Measurements from ENCODE around the gene ENAH.
"Not testable (repeated sequence)": the region's sequence is repeated elsewhere in the genome, so short reads cannot be mapped to it uniquely, and the experiment has no call there.

The ENAH gene

DNA sequence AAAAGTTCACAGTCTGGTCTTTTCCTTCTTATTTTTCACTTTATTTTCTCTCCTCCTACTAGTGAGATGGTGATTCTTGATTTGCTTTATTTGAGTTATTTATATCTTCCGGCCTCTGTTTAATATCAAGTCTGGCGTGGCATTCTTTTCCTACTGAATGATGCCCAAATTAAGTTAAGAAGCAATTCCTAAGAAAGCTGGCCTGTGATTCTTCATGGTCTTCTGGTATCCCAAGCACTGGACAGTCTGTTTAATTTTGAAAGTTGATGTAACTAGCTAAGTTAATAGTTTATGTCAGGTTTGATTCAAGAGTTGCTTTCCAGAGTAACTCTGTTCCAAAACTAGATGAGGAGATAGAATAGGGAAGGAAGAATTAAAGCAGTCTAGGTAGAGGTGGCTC lies 9.2 kb upstream of the ENAH start:
- Mint-ChIP-seq H3K4me1 (no peaks in the 10 kb centered on the region), H3K4me3 (no peak overlapping the region), H3K27ac (no peak overlapping the region), H3K36me3 (no peaks in the 10 kb centered on the region), H3K27me3 (no peaks in the 10 kb centered on the region), H3K9me3 (no peaks in the 10 kb centered on the region)
- no peak for DNase-seq
- CTCF ChIA-PET, result interaction anchor here (0.7 to 0.9 kb wide), 2 partner anchors 24 to 107 kb away, joined by 3 read pairs; no protein-coding TSS in a partner anchor

DNA sequence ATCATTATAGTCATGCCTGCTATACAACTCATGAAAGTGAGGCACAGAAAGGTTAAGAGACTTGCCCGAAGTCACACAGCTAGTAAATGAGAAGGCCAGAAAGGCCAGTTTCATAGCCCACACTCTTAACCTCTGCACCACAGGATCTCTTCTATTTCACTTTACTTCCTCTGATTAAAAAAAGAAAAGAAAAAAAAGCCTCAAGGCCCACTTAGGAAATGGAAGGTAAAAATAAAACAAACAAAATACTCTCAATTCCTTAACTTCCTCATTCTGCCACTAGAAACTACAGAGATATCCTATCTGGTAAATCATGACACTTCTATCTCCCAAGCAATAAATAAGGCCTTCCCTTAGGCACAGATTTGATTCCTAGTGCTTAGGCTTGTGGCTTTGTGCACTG lies 7.6 kb upstream of the ENAH start:
- no peaks in the 10 kb centered on the region for H3K36me3 Mint-ChIP-seq
- no peak overlapping the region for H3K4me3 Mint-ChIP-seq
- H3K4me1 Mint-ChIP-seq, result no peaks in the 10 kb centered on the region
- no peak overlapping the region for H3K27ac Mint-ChIP-seq
- peaks cover 10% of the 10 kb centered on the region for H3K27me3 Mint-ChIP-seq
- DNase-seq, result no peak
- H3K9me3 Mint-ChIP-seq, result no peaks in the 10 kb centered on the region
- CTCF ChIA-PET, result no interaction called here

GRCh38 chr1:225658041-225658440 lies 5.1 kb upstream of the ENAH start:
- H3K27ac Mint-ChIP-seq, result no peak overlapping the region
- H3K9me3 Mint-ChIP-seq, result no peaks in the 10 kb centered on the region
- CTCF ChIA-PET, result no interaction called here
- no peak for DNase-seq
- H3K27me3 Mint-ChIP-seq, result peaks cover 34% of the 10 kb centered on the region
- no peak overlapping the region for H3K4me3 Mint-ChIP-seq
- H3K4me1 Mint-ChIP-seq, result peaks cover 8% of the 10 kb centered on the region
- peaks cover 1% of the 10 kb centered on the region for H3K36me3 Mint-ChIP-seq

- CTCF ChIA-PET, result no interaction called here
- Mint-ChIP-seq H3K27ac (no peak overlapping the region), H3K4me3 (no peak overlapping the region), H3K9me3 (no peaks in the 10 kb centered on the region), H3K4me1 (peaks cover 8% of the 10 kb centered on the region), H3K36me3 (peaks cover 1% of the 10 kb centered on the region), H3K27me3 (peaks cover 38% of the 10 kb centered on the region)
- no peak for DNase-seq
These were observed 4.6 kb upstream of the ENAH start for GRCh38 chr1:225657462-225657989.

- peaks cover 50% of the 10 kb centered on the region for H3K27me3 Mint-ChIP-seq
- not testable (repeated sequence) for DNase-seq, H3K9me3 Mint-ChIP-seq, H3K27ac Mint-ChIP-seq, H3K36me3 Mint-ChIP-seq, H3K4me3 Mint-ChIP-seq
- CTCF ChIA-PET, result interaction anchor here (2.0 kb wide), 1 partner anchor 182 kb away, joined by 5 read pairs; no protein-coding TSS in a partner anchor
- H3K4me1 Mint-ChIP-seq, result peaks cover 18% of the 10 kb centered on the region
These were observed 3.3 kb upstream of the ENAH start for GRCh38 chr1:225656259-225656655.

DNA sequence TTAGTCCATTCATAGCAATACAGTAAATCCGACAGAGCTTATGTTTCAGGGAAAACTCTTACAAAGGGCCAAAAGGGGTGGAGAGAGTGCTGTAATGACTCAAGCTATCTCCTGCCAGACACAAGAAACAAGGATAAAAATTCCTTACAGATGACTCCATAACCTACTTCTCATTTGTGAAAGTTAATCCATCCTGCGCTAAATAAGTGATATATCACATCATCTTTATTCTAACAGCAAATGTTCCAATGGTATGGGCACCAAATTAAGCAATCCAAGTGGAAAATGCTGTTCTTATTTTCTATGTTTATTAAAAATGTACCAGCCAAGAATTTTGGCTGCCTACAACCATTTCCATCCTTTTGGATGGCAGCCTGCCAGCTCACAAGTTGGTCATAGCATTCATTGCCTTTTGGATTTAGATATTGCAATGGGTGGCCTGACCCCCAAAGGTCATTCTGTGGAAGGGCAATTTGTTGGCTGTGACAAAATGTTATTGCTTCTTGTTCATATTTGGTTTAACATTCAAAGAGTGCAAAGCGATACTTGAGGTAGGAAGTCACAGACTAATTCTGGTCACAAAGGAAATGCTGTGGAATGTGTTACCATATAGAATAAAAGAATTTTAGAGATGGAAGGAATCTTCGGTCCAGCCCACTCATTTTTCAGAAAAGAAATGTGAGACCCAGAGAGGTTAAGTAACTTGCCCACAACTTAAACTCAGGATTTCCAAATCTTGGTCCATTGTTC lies 2.8 kb upstream of the ENAH start:
- H3K36me3 Mint-ChIP-seq, result peaks cover 3% of the 10 kb centered on the region
- peaks cover 54% of the 10 kb centered on the region for H3K27me3 Mint-ChIP-seq
- no peak overlapping the region for H3K27ac Mint-ChIP-seq
- no peaks in the 10 kb centered on the region for H3K9me3 Mint-ChIP-seq
- peaks cover 18% of the 10 kb centered on the region for H3K4me1 Mint-ChIP-seq
- DNase-seq, result no peak
- CTCF ChIA-PET, result interaction anchor here (1.5 to 2.0 kb wide), 2 partner anchors 49 to 181 kb away, joined by 4 to 5 read pairs; no protein-coding TSS in a partner anchor
- no peak overlapping the region for H3K4me3 Mint-ChIP-seq

GRCh38 chr1:225654688-225655508 lies 2.0 kb upstream of the ENAH start:
- CTCF ChIA-PET, result interaction anchor here (1.5 to 2.0 kb wide), 2 partner anchors 48 to 180 kb away, joined by 4 to 5 read pairs; no protein-coding TSS in a partner anchor
- Mint-ChIP-seq H3K27me3 (peaks cover 59% of the 10 kb centered on the region), H3K36me3 (peaks cover 3% of the 10 kb centered on the region), H3K27ac (no peak overlapping the region), H3K9me3 (no peaks in the 10 kb centered on the region), H3K4me1 (peaks cover 18% of the 10 kb centered on the region), H3K4me3 (peak overlapping the region; percentile 66)
- no peak for DNase-seq

- H3K9me3 Mint-ChIP-seq, result no peaks in the 10 kb centered on the region
- peaks cover 18% of the 10 kb centered on the region for H3K4me1 Mint-ChIP-seq
- H3K36me3 Mint-ChIP-seq, result peaks cover 3% of the 10 kb centered on the region
- no peak for DNase-seq
- CTCF ChIA-PET, result interaction anchor here (1.5 to 2.0 kb wide), 2 partner anchors 48 to 180 kb away, joined by 4 to 5 read pairs; no protein-coding TSS in a partner anchor
- H3K4me3 Mint-ChIP-seq, result peak overlapping the region; percentile 66
- H3K27ac Mint-ChIP-seq, result no peak overlapping the region
- H3K27me3 Mint-ChIP-seq, result peaks cover 59% of the 10 kb centered on the region
These were observed 1.3 kb upstream of the ENAH start for GRCh38 chr1:225654277-225654597.

GRCh38 chr1:225653463-225654276 lies 747 bp upstream of the ENAH start:
- Mint-ChIP-seq H3K4me3 (peak overlapping the region; percentile 66), H3K4me1 (peaks cover 18% of the 10 kb centered on the region), H3K9me3 (no peaks in the 10 kb centered on the region), H3K27ac (no peak overlapping the region), H3K36me3 (peaks cover 3% of the 10 kb centered on the region), H3K27me3 (peaks cover 59% of the 10 kb centered on the region)
- peak; percentile 35 for DNase-seq
- CTCF ChIA-PET, result no interaction called here

DNA sequence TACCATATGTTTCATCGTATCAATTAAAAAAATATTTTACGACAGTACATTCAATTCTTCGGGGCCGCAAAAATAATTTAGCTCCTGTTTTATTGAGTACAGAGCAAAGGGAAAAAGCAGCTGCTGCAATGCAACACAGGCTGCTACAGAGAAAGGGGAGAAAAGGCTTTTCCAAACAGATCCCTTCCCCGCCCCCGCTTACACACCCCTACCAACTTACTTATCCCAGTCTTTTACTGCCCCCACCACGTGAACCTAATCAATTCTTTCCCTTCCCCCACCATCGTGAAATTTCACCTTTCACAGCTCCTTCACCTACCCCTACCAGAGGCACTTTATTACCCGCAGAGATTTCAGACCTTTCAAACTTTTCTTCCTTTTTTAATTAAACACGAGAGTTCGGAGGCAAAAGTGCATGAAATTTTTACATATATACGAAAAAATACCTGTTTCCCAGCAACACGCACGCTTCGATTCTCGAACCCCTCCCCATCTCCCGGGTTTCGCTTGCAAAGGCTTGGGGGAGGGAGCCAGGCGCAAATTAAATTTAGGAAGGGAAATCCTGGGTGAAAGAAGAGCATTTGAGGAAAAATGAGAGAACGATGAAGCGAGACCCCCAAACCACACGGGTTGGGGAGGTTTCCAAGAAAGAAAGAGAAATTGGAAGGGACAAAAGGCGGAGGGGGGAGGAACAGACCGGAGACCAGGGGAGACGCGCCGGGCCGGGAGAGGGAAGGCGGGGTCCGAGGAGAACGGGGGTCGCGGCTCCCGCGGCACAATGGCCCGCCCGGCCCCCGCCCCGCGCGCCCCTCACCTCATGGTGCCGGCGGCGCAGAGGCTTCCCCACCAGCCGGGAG lies 823 bp downstream of the ENAH start:
- Mint-ChIP-seq H3K4me3 (peak overlapping the region; percentile 79), H3K36me3 (peaks cover 3% of the 10 kb centered on the region), H3K27me3 (peaks cover 63% of the 10 kb centered on the region), H3K9me3 (no peaks in the 10 kb centered on the region), H3K4me1 (peaks cover 18% of the 10 kb centered on the region), H3K27ac (no peak overlapping the region)
- DNase-seq, result no peak
- CTCF ChIA-PET, result no interaction called here

DNA sequence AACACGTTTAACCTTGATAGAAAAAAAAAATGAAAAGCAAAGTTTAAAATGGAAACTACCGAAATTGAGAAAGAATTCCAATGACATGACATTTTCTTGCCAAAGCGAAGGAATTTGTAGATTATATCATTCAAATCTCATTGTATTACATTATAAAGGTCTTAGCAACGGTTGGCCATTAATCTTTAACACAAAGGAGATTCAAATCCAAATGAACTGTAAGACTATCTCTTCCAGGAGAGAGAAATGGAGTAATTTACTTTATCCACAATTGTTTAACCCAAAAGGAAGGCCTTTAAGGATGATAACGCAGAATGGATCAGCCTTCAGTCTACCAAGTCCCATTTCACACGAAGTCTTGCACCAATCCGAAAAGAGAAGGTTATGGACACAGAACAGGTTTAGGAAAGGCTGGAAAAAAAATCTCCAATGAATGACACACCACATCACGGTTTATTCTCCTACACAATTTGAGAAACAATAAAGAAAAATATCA lies 1.5 kb downstream of the ENAH start:
- no peaks in the 10 kb centered on the region for H3K9me3 Mint-ChIP-seq
- peaks cover 18% of the 10 kb centered on the region for H3K4me1 Mint-ChIP-seq
- CTCF ChIA-PET, result no interaction called here
- peak overlapping the region; percentile 79 for H3K4me3 Mint-ChIP-seq
- peaks cover 3% of the 10 kb centered on the region for H3K36me3 Mint-ChIP-seq
- DNase-seq, result no peak
- H3K27ac Mint-ChIP-seq, result no peak overlapping the region
- peaks cover 59% of the 10 kb centered on the region for H3K27me3 Mint-ChIP-seq

DNA sequence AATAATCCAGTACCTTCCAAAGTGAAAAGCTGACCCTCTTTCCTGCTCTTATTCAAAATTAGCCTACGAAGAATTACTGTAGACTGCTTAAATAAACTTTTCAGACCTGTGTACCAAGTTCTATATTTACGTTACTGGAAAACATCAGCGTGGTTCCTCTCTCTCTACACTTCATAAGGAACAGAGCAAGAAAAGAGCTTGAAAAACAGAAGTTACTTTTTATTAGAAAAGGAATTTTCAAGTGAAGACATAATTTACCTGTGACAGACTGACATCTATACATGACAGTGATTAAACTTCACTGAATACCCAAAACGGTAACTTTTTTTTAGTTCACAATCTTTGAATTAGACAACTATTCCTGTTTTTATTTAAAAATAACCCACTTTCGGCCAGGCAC lies 2.7 kb downstream of the ENAH start:
- Mint-ChIP-seq H3K27ac (no peak overlapping the region), H3K9me3 (no peaks in the 10 kb centered on the region), H3K4me1 (peaks cover 18% of the 10 kb centered on the region), H3K4me3 (no peak overlapping the region), H3K27me3 (peaks cover 56% of the 10 kb centered on the region), H3K36me3 (peaks cover 3% of the 10 kb centered on the region)
- CTCF ChIA-PET, result no interaction called here
- no peak for DNase-seq

DNA sequence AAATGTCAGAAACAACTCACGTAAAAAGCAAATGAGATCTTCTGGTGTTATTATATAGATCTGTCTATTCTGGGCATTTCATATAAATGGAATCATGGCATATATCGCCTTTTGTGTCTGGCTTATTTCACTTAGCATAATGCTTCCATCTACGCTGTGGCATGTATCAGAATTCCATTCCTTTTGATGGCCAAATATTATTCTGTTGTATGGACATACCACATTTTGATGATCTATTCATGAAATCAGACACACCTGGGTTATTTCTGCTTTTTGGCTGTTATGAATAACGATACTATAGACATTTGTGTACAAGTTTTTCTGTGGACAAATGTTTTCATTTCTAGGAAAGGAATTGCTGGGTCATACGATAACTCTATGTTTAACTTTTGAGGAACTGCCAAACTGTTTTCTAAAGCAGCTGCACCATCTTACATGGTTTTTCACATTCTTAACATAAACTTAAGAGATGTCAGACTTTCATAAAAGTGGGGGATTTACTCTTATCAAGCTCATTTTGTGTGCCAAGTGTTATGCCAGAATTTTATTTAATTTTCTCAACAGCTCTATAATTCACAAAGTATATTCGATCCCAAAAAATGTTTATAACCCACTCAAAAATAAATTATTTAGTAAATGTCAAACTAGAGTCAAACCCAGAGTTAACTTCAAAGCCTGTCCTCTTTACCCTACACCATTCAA lies 7.6 kb downstream of the ENAH start:
- peaks cover 14% of the 10 kb centered on the region for H3K27me3 Mint-ChIP-seq
- DNase-seq, result no peak
- no peaks in the 10 kb centered on the region for H3K9me3 Mint-ChIP-seq
- no peak overlapping the region for H3K4me3 Mint-ChIP-seq
- no peaks in the 10 kb centered on the region for H3K36me3 Mint-ChIP-seq
- H3K4me1 Mint-ChIP-seq, result no peaks in the 10 kb centered on the region
- CTCF ChIA-PET, result no interaction called here
- H3K27ac Mint-ChIP-seq, result no peak overlapping the region

All from activated naive CD4-positive, alpha-beta T cell treated with anti-CD3 and anti-CD28 coated beads, Interleukin-2, amount 10 ng/mL, durations not matched to agents 7 days and 5 days (primary cell).